Epithelial cell of esophagus (primary cell): Measurements from ENCODE around the gene PHYKPL.
A peak's percentile ranks its signal among the peaks of the same experiment; 100 is the strongest.

Source experiments
- DNase-seq: peaks from one replicate; pipeline ENCODE4 v3.0.0; 2010; ENCODE audit warnings: low read depth
- H3K4me3 ChIP-seq: 2 replicates; pipeline ENCODE4 v1.5.1; 2011; ENCODE audit warnings: mild to moderate bottlenecking, low read length, control low read depth
- CTCF ChIP-seq: IDR thresholded peaks from 2 replicates; pipeline ENCODE4 v1.5.1; 2011; ENCODE audit warnings: low read depth, mild to moderate bottlenecking, low read length, control low read depth, inconsistent platforms; ENCODE audit not compliant: insufficient read depth; ENCODE audit errors: missing control alignments

PHYKPL gene

GRCh38 chr5:178215280-178216002 is 17.2 kb downstream of the PHYKPL start:
- no peak for TF ChIP-seq CTCF
- no peak overlapping the region for H3K4me3 ChIP-seq

GRCh38 chr5:178214160-178214803 is 18.3 kb downstream of the PHYKPL start:
- no peak overlapping the region for H3K4me3 ChIP-seq
- no peak for TF ChIP-seq CTCF
- no peak for DNase-seq

More at GRCh38 chr5:178215280-178216002, 17.2 kb downstream of the PHYKPL start:
- DNase-seq, result no peak

GRCh38 chr5:178213748-178214151 is 18.9 kb downstream of the PHYKPL start:
- peak; percentile 26 for DNase-seq
- H3K4me3 ChIP-seq, result no peak overlapping the region
- TF ChIP-seq CTCF, result no peak

- no peak for DNase-seq
- TF ChIP-seq CTCF, result no peak
- no peak overlapping the region for H3K4me3 ChIP-seq
These were observed 19.6 kb downstream of the PHYKPL start for GRCh38 chr5:178213003-178213461.

- no peak for DNase-seq
- no peak overlapping the region for H3K4me3 ChIP-seq
- TF ChIP-seq CTCF, result no peak
These were observed 20.2 kb downstream of the PHYKPL start for GRCh38 chr5:178212241-178213002.

GRCh38 chr5:178211095-178212048 is 21.2 kb downstream of the PHYKPL start:
- no peak for TF ChIP-seq CTCF
- H3K4me3 ChIP-seq, result no peak overlapping the region
- DNase-seq, result no peak
